Measurements from ENCODE around the gene PADI1. TPM values are rescaled to one million over a fixed set of nuclear protein-coding genes. Genes with fewer than 3 reads are reported as not detected.

The PADI1 gene
- total RNA-seq, 2 experiments from 2014 or later: not detected

GRCh38 chr1:17161926-17162800, 42.8 kb upstream of the PADI1 start:
- ChIA-PET CTCF (ENCODE audit: unreplicated experiment) (no interaction called here), POLR2A (no interaction called here)
- Histone ChIP-seq H3K4me3 (ENCODE audit: low read depth, low read length, poor library complexity, severe bottlenecking) (no peak overlapping the region), H3K9me3 (ENCODE audit: low read length) (0 out of 2 replicates have a peak, but pooled peaks cover 7% of the 10 kb centered on the region), H4K20me1 (ENCODE audit: insufficient read depth, low read length) (no peaks in the 10 kb centered on the region), H3K9me2 (ENCODE audit: insufficient read depth, low read length) (no peaks in the 10 kb centered on the region), H2AFZ (ENCODE audit: low read length) (no peak overlapping the region), H3K4me2 (ENCODE audit: low read length) (no peak overlapping the region), H3K36me3 (ENCODE audit: insufficient read depth, low read length) (no peaks in the 10 kb centered on the region), H3K79me2 (ENCODE audit: insufficient read depth, low read depth, low read length) (no peaks in the 10 kb centered on the region), H3K27ac (ENCODE audit: low read depth, low read length, poor library complexity, severe bottlenecking) (no peak overlapping the region), H3K4me1 (ENCODE audit: insufficient read depth, low read length, poor library complexity, severe bottlenecking) (no peaks in the 10 kb centered on the region)
- no TSS peak for BruUV-seq (replicated peaks)
- intact Hi-C loops (cut with micrococcal nuclease; ENCODE audit: unreplicated experiment): no loop called here
- TF ChIP-seq, protein P1, sequence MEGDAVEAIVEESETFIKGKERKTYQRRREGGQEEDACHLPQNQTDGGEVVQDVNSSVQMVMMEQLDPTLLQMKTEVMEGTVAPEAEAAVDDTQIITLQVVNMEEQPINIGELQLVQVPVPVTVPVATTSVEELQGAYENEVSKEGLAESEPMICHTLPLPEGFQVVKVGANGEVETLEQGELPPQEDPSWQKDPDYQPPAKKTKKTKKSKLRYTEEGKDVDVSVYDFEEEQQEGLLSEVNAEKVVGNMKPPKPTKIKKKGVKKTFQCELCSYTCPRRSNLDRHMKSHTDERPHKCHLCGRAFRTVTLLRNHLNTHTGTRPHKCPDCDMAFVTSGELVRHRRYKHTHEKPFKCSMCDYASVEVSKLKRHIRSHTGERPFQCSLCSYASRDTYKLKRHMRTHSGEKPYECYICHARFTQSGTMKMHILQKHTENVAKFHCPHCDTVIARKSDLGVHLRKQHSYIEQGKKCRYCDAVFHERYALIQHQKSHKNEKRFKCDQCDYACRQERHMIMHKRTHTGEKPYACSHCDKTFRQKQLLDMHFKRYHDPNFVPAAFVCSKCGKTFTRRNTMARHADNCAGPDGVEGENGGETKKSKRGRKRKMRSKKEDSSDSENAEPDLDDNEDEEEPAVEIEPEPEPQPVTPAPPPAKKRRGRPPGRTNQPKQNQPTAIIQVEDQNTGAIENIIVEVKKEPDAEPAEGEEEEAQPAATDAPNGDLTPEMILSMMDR (conservative IDR thresholded peaks at IDR 0.05; ENCODE audit: low read length): no peak
- no peak for TF ChIP-seq EZH2phosphoT487 (IDR thresholded peaks at IDR 0.05; ENCODE audit: borderline replicate concordance, low read depth, low read length)
- DNase-seq (ENCODE audit: low spot score): no peak

GRCh38 chr1:17162941-17163340, 42.0 kb upstream of the PADI1 start:
- Histone ChIP-seq H3K27ac (ENCODE audit: low read depth, low read length, poor library complexity, severe bottlenecking) (no peak overlapping the region), H3K9me3 (ENCODE audit: low read length) (0 out of 2 replicates have a peak, but pooled peaks cover 7% of the 10 kb centered on the region), H3K4me3 (ENCODE audit: low read depth, low read length, poor library complexity, severe bottlenecking) (no peak overlapping the region), H2AFZ (ENCODE audit: low read length) (no peak overlapping the region), H3K79me2 (ENCODE audit: insufficient read depth, low read depth, low read length) (no peaks in the 10 kb centered on the region), H3K4me1 (ENCODE audit: insufficient read depth, low read length, poor library complexity, severe bottlenecking) (no peaks in the 10 kb centered on the region), H3K4me2 (ENCODE audit: low read length) (no peak overlapping the region), H3K9me2 (ENCODE audit: insufficient read depth, low read length) (no peaks in the 10 kb centered on the region), H4K20me1 (ENCODE audit: insufficient read depth, low read length) (no peaks in the 10 kb centered on the region), H3K36me3 (ENCODE audit: insufficient read depth, low read length) (no peaks in the 10 kb centered on the region)
- BruUV-seq (replicated peaks): no TSS peak
- CTCF ChIA-PET (ENCODE audit: unreplicated experiment): no interaction called here
- intact Hi-C loops (cut with micrococcal nuclease; ENCODE audit: unreplicated experiment): no loop called here
- no peak for DNase-seq (ENCODE audit: low spot score)
- POLR2A ChIA-PET: no interaction called here
- TF ChIP-seq, protein P1 (conservative IDR thresholded peaks at IDR 0.05; ENCODE audit: low read length): no peak
- TF ChIP-seq EZH2phosphoT487 (IDR thresholded peaks at IDR 0.05; ENCODE audit: borderline replicate concordance, low read depth, low read length): no peak

DNA sequence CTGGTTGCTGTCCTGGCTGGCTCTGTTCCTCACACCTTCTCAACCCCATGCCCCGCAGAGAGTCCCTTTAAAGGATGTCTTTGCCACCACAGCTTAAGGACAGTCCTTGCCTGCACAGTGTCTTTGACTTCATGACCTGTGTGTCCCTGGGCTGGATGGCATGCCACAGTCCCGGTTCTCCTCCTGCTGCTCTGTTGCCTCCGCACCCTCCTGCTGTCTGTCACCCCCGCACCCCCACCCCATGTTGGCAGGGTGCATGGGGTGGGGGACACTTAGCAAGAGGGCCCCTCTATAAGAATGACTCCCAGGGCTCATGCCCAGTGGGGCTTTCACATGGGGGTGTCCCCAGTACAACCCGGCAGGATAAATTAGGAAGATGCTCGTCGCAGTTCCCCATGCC, 41.6 kb upstream of the PADI1 start:
- DNase-seq (ENCODE audit: low spot score): no peak
- BruUV-seq (replicated peaks): no TSS peak
- no peak for TF ChIP-seq EZH2phosphoT487 (IDR thresholded peaks at IDR 0.05; ENCODE audit: borderline replicate concordance, low read depth, low read length)
- TF ChIP-seq, protein P1 (conservative IDR thresholded peaks at IDR 0.05; ENCODE audit: low read length): no peak
- Histone ChIP-seq H4K20me1 (ENCODE audit: insufficient read depth, low read length) (no peaks in the 10 kb centered on the region), H3K27ac (ENCODE audit: low read depth, low read length, poor library complexity, severe bottlenecking) (no peak overlapping the region), H3K9me3 (ENCODE audit: low read length) (0 out of 2 replicates have a peak, but pooled peaks cover 7% of the 10 kb centered on the region), H3K4me3 (ENCODE audit: low read depth, low read length, poor library complexity, severe bottlenecking) (no peak overlapping the region), H3K79me2 (ENCODE audit: insufficient read depth, low read depth, low read length) (no peaks in the 10 kb centered on the region), H3K4me1 (ENCODE audit: insufficient read depth, low read length, poor library complexity, severe bottlenecking) (no peaks in the 10 kb centered on the region), H2AFZ (ENCODE audit: low read length) (no peak overlapping the region), H3K36me3 (ENCODE audit: insufficient read depth, low read length) (no peaks in the 10 kb centered on the region), H3K9me2 (ENCODE audit: insufficient read depth, low read length) (no peaks in the 10 kb centered on the region), H3K4me2 (ENCODE audit: low read length) (no peak overlapping the region)
- ChIA-PET POLR2A (no interaction called here), CTCF (ENCODE audit: unreplicated experiment) (no interaction called here)
- intact Hi-C loops (cut with micrococcal nuclease; ENCODE audit: unreplicated experiment): no loop called here
